ENCODE measurements around the gene HOGA1. TPM values are rescaled to one million over a fixed set of nuclear protein-coding genes. Genes with fewer than 3 reads are reported as not detected.
A peak's percentile ranks its signal among the peaks of the same experiment; 100 is the strongest.

The HOGA1 gene
- total and polyA plus RNA-seq, 2 of the 13 experiments (the other 11 are each of a cell fraction or from before 2014, with no cell fraction given), result 7.6 to 19.5 TPM

DNA sequence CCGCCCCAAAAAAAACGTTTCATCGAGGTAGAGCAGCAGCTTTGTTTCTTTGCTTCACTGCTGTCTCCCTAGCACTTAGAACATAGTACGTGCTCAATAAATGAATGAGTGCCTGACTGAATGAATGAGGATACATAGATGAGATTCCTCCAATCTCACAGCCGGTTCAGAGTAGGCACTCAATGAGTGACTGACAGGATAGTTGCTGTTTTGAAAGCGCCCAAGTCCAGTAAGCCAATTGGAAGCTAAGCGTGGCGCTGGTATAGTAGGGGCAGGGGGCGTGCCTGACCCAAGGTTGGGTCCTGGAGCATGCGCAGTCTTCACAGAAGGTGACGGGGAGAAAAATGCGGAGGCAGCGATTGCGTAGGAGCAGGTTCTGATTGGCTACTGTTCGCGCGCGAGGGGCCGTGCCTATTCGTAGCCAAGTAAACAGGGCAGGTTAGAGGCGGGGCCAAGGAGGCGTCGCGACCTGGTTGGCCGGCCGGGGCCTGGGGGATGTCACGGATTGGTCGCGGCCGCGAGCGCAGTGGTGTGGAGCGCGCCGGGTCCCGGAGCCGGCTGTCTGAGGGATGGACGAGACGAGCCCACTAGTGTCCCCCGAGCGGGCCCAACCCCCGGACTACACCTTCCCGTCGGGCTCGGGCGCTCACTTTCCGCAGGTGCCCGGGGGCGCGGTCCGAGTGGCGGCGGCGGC is 56.1 kb downstream of the HOGA1 start, which contains the start of gene PI4K2A (continued):
- TF ChIP-seq JUND (CRISPR knock-in tag; IDR thresholded peaks at IDR 0.05), result no peak
- no peak for TF ChIP-seq NFRKB (IDR thresholded peaks at IDR 0.05)
- no peak for TF ChIP-seq ARNT2 (CRISPR knock-in tag; IDR thresholded peaks at IDR 0.05; ENCODE audit: low read depth)
- TF ChIP-seq ZNF768 (CRISPR knock-in tag; IDR thresholded peaks at IDR 0.05), result no peak
- TF ChIP-seq, protein P1, sequence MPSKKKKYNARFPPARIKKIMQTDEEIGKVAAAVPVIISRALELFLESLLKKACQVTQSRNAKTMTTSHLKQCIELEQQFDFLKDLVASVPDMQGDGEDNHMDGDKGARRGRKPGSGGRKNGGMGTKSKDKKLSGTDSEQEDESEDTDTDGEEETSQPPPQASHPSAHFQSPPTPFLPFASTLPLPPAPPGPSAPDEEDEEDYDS (CRISPR knock-in tag; IDR thresholded peaks at IDR 0.05), result peak; percentile 89
- TF ChIP-seq ZSCAN30 (CRISPR knock-in tag; IDR thresholded peaks at IDR 0.05), result no peak
- no peak for TF ChIP-seq NFE2 (CRISPR knock-in tag; IDR thresholded peaks at IDR 0.05)
- no peak for TF ChIP-seq ZNF10 (CRISPR knock-in tag; IDR thresholded peaks at IDR 0.05; ENCODE audit: borderline replicate concordance, low read depth)
- TF ChIP-seq MIER3 (CRISPR knock-in tag; IDR thresholded peaks at IDR 0.05; ENCODE audit: borderline replicate concordance), result peak; percentile 32; the same call in 1 of the 2 replicates
- TF ChIP-seq, protein P2, sequence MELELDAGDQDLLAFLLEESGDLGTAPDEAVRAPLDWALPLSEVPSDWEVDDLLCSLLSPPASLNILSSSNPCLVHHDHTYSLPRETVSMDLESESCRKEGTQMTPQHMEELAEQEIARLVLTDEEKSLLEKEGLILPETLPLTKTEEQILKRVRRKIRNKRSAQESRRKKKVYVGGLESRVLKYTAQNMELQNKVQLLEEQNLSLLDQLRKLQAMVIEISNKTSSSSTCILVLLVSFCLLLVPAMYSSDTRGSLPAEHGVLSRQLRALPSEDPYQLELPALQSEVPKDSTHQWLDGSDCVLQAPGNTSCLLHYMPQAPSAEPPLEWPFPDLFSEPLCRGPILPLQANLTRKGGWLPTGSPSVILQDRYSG (CRISPR knock-in tag; IDR thresholded peaks at IDR 0.05), result no peak
- TF ChIP-seq POLR2G (IDR thresholded peaks at IDR 0.05; ENCODE audit: low read depth, low read length), result peak; percentile 61; the same call in 1 of the 2 replicates
- TF ChIP-seq ZMAT3 (CRISPR knock-in tag; conservative IDR thresholded peaks at IDR 0.05), result no peak; the same call in 1 of the 2 replicates
- no peak for TF ChIP-seq PRMT3 (CRISPR knock-in tag; IDR thresholded peaks at IDR 0.05; ENCODE audit: borderline replicate concordance, low read depth)
- TF ChIP-seq SIN3B (IDR thresholded peaks at IDR 0.05; ENCODE audit: low read length), result no peak
- TF ChIP-seq, protein P3, sequence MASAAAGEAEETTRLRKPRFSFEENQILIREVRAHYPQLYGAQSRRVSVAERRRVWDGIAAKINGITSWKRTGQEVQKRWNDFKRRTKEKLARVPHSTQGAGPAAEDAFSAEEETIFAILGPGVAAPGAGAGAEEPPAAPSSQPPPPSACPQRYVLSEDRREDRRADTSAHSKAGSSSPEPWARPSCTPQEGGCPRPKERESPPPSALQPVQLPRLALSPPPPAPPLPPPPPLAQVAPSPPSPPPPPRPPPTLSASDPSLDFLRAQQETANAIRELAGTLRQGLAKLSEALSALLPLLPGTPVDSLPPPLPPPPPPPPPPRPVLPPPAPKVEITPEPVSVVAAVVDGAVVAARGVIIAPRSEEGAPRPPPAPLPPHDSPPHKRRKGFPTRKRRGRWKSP (CRISPR knock-in tag; IDR thresholded peaks at IDR 0.05), result no peak
- TF ChIP-seq, protein P4, sequence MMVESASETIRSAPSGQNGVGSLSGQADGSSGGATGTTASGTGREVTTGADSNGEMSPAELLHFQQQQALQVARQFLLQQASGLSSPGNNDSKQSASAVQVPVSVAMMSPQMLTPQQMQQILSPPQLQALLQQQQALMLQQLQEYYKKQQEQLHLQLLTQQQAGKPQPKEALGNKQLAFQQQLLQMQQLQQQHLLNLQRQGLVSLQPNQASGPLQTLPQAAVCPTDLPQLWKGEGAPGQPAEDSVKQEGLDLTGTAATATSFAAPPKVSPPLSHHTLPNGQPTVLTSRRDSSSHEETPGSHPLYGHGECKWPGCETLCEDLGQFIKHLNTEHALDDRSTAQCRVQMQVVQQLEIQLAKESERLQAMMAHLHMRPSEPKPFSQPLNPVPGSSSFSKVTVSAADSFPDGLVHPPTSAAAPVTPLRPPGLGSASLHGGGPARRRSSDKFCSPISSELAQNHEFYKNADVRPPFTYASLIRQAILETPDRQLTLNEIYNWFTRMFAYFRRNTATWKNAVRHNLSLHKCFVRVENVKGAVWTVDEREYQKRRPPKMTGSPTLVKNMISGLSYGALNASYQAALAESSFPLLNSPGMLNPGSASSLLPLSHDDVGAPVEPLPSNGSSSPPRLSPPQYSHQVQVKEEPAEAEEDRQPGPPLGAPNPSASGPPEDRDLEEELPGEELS (CRISPR knock-in tag; IDR thresholded peaks at IDR 0.05), result peak; percentile 41; the same call in 1 of the 2 replicates
- TF ChIP-seq, protein P5, sequence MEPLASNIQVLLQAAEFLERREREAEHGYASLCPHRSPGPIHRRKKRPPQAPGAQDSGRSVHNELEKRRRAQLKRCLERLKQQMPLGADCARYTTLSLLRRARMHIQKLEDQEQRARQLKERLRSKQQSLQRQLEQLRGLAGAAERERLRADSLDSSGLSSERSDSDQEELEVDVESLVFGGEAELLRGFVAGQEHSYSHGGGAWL (CRISPR knock-in tag; IDR thresholded peaks at IDR 0.05), result no peak
- no peak for TF ChIP-seq SIX1 (CRISPR knock-in tag; IDR thresholded peaks at IDR 0.05; ENCODE audit: borderline replicate concordance)
- TF ChIP-seq MED1 (CRISPR knock-in tag; IDR thresholded peaks at IDR 0.05), result no peak; the same call in 1 of the 2 replicates
- no peak for TF ChIP-seq HNRNPH1 (optimal IDR thresholded peaks at IDR 0.05; ENCODE audit: low read depth, low read length)
- no peak for TF ChIP-seq ZNF44 (CRISPR knock-in tag; IDR thresholded peaks at IDR 0.05)
- peak; percentile 89 for TF ChIP-seq CREB1 (IDR thresholded peaks at IDR 0.05)
- TF ChIP-seq CREB1 (CRISPR knock-in tag; IDR thresholded peaks at IDR 0.05), result peak; percentile 81
- TF ChIP-seq ZNF260 (CRISPR knock-in tag; IDR thresholded peaks at IDR 0.05; ENCODE audit: borderline replicate concordance, low read depth), result no peak
- no peak for TF ChIP-seq RAD21 (CRISPR knock-in tag; IDR thresholded peaks at IDR 0.05)
- TF ChIP-seq ZSCAN29 (CRISPR knock-in tag; conservative IDR thresholded peaks at IDR 0.05), result no peak
- TF ChIP-seq ZNF382 (CRISPR knock-in tag; IDR thresholded peaks at IDR 0.05; ENCODE audit: borderline replicate concordance), result no peak

Measured in HepG2 (cell line).